ENCODE data around the gene GDI2. TPM values are rescaled to one million over a fixed set of nuclear protein-coding genes. Genes with fewer than 3 reads are reported as not detected.

The GDI2 gene
- total RNA-seq, 4 donors from 2014 or later = 194 to 233 (median 210) TPM

DNA sequence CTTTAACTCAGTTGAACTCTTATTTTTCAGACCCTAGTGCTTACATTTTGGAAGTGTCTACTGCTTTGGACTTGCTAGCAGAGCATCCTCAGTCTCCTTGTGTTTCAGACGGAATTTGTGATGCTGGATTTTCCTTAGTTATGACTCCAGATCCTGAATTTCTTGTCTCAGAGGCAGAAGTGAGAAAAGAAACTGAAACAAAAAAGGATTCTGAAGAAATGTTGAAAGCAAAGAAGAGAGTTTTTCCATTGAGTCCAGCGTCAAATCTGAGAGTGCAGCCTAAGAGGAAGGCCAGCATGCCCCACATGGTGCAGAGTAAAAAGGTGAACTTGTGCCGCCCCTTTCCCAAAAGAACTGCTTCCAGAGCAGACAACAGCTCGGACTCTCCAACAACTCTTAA is 82.5 kb downstream of the GDI2 start:
- H3K4me1 ChIP-seq = no peaks in the 10 kb centered on the region
- intact Hi-C loops (cut with DNase I) = no loop called here
- H3K36me3 ChIP-seq = peaks cover 12 to 62% (median 44%) of the 10 kb centered on the region in 4 donors
- no peaks in the 10 kb centered on the region for H3K9me3 ChIP-seq
- DNase-seq (ENCODE audit: extremely low spot score) = no peak
- H3K27ac ChIP-seq (replicated peaks in 1 of 4) = no peak overlapping the region
- no peaks in the 10 kb centered on the region for H3K27me3 ChIP-seq
- TF ChIP-seq, protein P1, sequence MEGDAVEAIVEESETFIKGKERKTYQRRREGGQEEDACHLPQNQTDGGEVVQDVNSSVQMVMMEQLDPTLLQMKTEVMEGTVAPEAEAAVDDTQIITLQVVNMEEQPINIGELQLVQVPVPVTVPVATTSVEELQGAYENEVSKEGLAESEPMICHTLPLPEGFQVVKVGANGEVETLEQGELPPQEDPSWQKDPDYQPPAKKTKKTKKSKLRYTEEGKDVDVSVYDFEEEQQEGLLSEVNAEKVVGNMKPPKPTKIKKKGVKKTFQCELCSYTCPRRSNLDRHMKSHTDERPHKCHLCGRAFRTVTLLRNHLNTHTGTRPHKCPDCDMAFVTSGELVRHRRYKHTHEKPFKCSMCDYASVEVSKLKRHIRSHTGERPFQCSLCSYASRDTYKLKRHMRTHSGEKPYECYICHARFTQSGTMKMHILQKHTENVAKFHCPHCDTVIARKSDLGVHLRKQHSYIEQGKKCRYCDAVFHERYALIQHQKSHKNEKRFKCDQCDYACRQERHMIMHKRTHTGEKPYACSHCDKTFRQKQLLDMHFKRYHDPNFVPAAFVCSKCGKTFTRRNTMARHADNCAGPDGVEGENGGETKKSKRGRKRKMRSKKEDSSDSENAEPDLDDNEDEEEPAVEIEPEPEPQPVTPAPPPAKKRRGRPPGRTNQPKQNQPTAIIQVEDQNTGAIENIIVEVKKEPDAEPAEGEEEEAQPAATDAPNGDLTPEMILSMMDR (IDR thresholded peaks at IDR 0.05) = no peak
- no peak for TF ChIP-seq EP300 (IDR thresholded peaks at IDR 0.05)
- no peak for TF ChIP-seq POLR2AphosphoS5 (IDR thresholded peaks at IDR 0.05)
- TF ChIP-seq POLR2A (IDR thresholded peaks at IDR 0.05; ENCODE audit: low read depth) = no peak
- WGBS = 91% methylated on average over 4 of the region's 4 CpGs
- no peak overlapping the region for H3K4me3 ChIP-seq

GRCh38 chr10:5723692-5724091 is 89.5 kb downstream of the GDI2 start:
- Histone ChIP-seq H3K9me3 (no peaks in the 10 kb centered on the region), H3K36me3 (peaks cover 12 to 51% (median 32%) of the 10 kb centered on the region in 4 donors), H3K27me3 (no peaks in the 10 kb centered on the region), H3K4me1 (no peaks in the 10 kb centered on the region), H3K4me3 (no peak overlapping the region), H3K27ac (replicated peaks in 1 of 4) (no peak overlapping the region)
- TF ChIP-seq EP300 (IDR thresholded peaks at IDR 0.05) = no peak
- TF ChIP-seq, protein P1 (IDR thresholded peaks at IDR 0.05) = no peak
- no peak for TF ChIP-seq POLR2A (IDR thresholded peaks at IDR 0.05; ENCODE audit: low read depth)
- no peak for TF ChIP-seq POLR2AphosphoS5 (IDR thresholded peaks at IDR 0.05)
- intact Hi-C loops (cut with DNase I) = no loop called here
- WGBS = 85% methylated on average over 2 of the region's 2 CpGs
- DNase-seq (ENCODE audit: extremely low spot score) = no peak

DNA sequence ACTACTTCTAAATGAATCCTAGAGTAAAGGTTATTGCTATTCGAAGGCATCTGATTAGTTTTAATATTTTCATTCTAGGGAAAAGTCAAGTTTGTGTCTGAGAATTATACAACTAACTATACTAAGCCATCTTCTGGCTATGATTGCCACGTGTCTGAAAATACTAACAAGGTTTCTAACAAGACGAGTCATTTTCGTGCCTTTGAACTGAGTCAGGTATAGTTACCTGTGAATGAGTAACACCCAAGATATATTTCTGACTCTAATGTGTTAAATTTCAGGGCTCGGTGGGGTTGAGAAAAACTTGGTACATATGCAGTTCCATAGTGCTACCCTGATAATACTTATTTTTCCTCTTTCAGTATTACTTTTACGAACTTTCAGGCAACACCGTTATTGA is 93.1 kb downstream of the GDI2 start:
- no peaks in the 10 kb centered on the region for H3K27me3 ChIP-seq
- 98% methylated on average over 7 of the region's 7 CpGs for WGBS
- no peaks in the 10 kb centered on the region for H3K9me3 ChIP-seq
- H3K27ac ChIP-seq (replicated peaks in 1 of 4) = no peak overlapping the region
- no peak for DNase-seq (ENCODE audit: extremely low spot score)
- TF ChIP-seq, protein P1 (IDR thresholded peaks at IDR 0.05) = no peak
- no peak for TF ChIP-seq POLR2A (IDR thresholded peaks at IDR 0.05; ENCODE audit: low read depth)
- TF ChIP-seq EP300 (IDR thresholded peaks at IDR 0.05) = no peak
- TF ChIP-seq POLR2AphosphoS5 (IDR thresholded peaks at IDR 0.05) = no peak
- no peaks in the 10 kb centered on the region for H3K4me1 ChIP-seq
- intact Hi-C loops (cut with DNase I) = no loop called here
- H3K36me3 ChIP-seq = peaks cover 7 to 37% (median 22%) of the 10 kb centered on the region in 4 donors
- H3K4me3 ChIP-seq = no peak overlapping the region

- H3K4me1 ChIP-seq = no peaks in the 10 kb centered on the region
- 95% methylated on average over 3 of the region's 3 CpGs for WGBS
- H3K9me3 ChIP-seq = no peaks in the 10 kb centered on the region
- DNase-seq (ENCODE audit: extremely low spot score) = no peak
- H3K36me3 ChIP-seq = peaks cover 5 to 31% (median 19%) of the 10 kb centered on the region in 4 donors
- H3K4me3 ChIP-seq = no peak overlapping the region
- intact Hi-C loops (cut with DNase I) = no loop called here
- H3K27me3 ChIP-seq = no peaks in the 10 kb centered on the region
- TF ChIP-seq, protein P1 (IDR thresholded peaks at IDR 0.05) = no peak
- no peak for TF ChIP-seq POLR2AphosphoS5 (IDR thresholded peaks at IDR 0.05)
- no peak for TF ChIP-seq POLR2A (IDR thresholded peaks at IDR 0.05; ENCODE audit: low read depth)
- no peak for TF ChIP-seq EP300 (IDR thresholded peaks at IDR 0.05)
- H3K27ac ChIP-seq (replicated peaks in 1 of 4) = no peak overlapping the region
Observed at GRCh38 chr10:5719546-5719945, 93.7 kb downstream of the GDI2 start.

Other genes starting within 250 kb of the GDI2 start
- gene ASB13, start 146.8 kb downstream of the GDI2 start, total RNA-seq = 10 to 100 TPM; 15.4 to 24.0 (median 17.4) TPM
- gene TASOR2, start 128.6 kb downstream of the GDI2 start, total RNA-seq = 10 to 100 TPM; 56.9 to 66.3 (median 63.9) TPM
- 1 to 10 TPM; 5.1 to 9.0 (median 5.9) TPM for gene ANKRD16, start 76.5 kb upstream of the GDI2 start, total RNA-seq
- 10 to 100 TPM; 90.3 to 93.0 (median 92.3) TPM for gene FBH1, start 76.8 kb upstream of the GDI2 start, total RNA-seq
- gene IL15RA, start 164.1 kb upstream of the GDI2 start, total RNA-seq = 10 to 100 TPM; 19.5 to 30.1 (median 24.2) TPM
- 10 to 100 TPM in 1 of 4 donors, 1 to 10 TPM in 1, under 1 TPM in 2; 0.39 to 17.4 (median 1.1) TPM for gene IL2RA, start 248.9 kb upstream of the GDI2 start, total RNA-seq

All from esophagus muscularis mucosa (tissue), 4 donors.